GM12878 (cell line): ENCODE measurements around the gene ZYG11B. TPM values are rescaled to one million over a fixed set of nuclear protein-coding genes. Genes with fewer than 3 reads are reported as not detected.

Experiments used
- ATAC-seq: fragments of 200-7000 bp; cut with Tn5 transposase; 3 replicates; pipeline ENCODE4 v1.9.1; 2020; ENCODE audit warnings: mild to moderate bottlenecking, moderate library complexity
- BruUV-seq: library from RNA; stranded (reverse); fragments of 400-500 nt; replicated peaks from 2 replicates; lab custom pipeline; 2021; lab: Mats Ljungman, UMichigan
- CTCF ChIA-PET: fragments of 300-600 bp; sonication (Branson Sonifier 250); formaldehyde crosslinking; extraction: SDS; loops from one replicate; lab custom pipeline; 2021; ENCODE audit warnings: inconsistent platforms; lab: Yijun Ruan, JAX
- POLR2A ChIA-PET: fragments of 350-600 bp; formaldehyde crosslinking; extraction: SDS; loops from one replicate; lab custom pipeline; 2021; ENCODE audit warnings: inconsistent platforms; lab: Charles Lee
- RAD21 ChIA-PET: fragments of 300-600 bp; sonication (Branson Sonifier 250); formaldehyde crosslinking; loops from one replicate; lab custom pipeline; 2023; ENCODE audit warnings: antibody characterized with exemption; ENCODE audit not compliant: unreplicated experiment; lab: Charles Lee
- SMC1A ChIA-PET: fragments of 300-600 bp; sonication (Branson Sonifier 250); formaldehyde crosslinking; loops from one replicate; lab custom pipeline; 2023; ENCODE audit not compliant: unreplicated experiment, uncharacterized antibody; lab: Charles Lee
- DNase-seq: peaks from one replicate; pipeline ENCODE4 v3.0.0-alpha.2; 2011; ENCODE audit warnings: low read depth, low spot score
- FAIRE-seq: peaks from 3 replicates; lab custom pipeline; 2011; peaks lifted over from hg19 to GRCh38; lab: Jason Lieb, UNC
- H2AFZ ChIP-seq: 2 replicates; pipeline ENCODE4 v1.6.0; 2011; ENCODE audit warnings: low read depth, low read length, control low read depth; ENCODE audit not compliant: control insufficient read depth
- H3K27ac ChIP-seq: 2 replicates; pipeline ENCODE4 v1.5.1; 2011; ENCODE audit warnings: control low read depth; ENCODE audit not compliant: control insufficient read depth, insufficient read depth
- H3K27me3 ChIP-seq, 2 experiments: replicated peaks in 1 of 2; 2 replicates each; pipeline versions ENCODE4 v1.6.0 to v1.6.1; 2011; ENCODE audit warnings: low read length in 1 of 2; ENCODE audit not compliant: control insufficient read depth in 2 of 2, insufficient read depth in 2 of 2
- H3K36me3 ChIP-seq, 2 experiments: 2 replicates each; pipeline ENCODE4 v1.5.1; 2011; ENCODE audit warnings: low read length in 1 of 2; ENCODE audit not compliant: control insufficient read depth in 2 of 2, insufficient read depth in 2 of 2
- H3K4me1 ChIP-seq: 2 replicates; pipeline ENCODE4 v1.6.1; 2011; ENCODE audit warnings: mild to moderate bottlenecking, low read length, moderate library complexity, mixed read lengths; ENCODE audit not compliant: control insufficient read depth, insufficient read depth
- H3K4me2 ChIP-seq: 2 replicates; pipeline ENCODE4 v1.6.0; 2011; ENCODE audit warnings: control low read depth; ENCODE audit not compliant: control insufficient read depth, insufficient read depth
- H3K4me3 ChIP-seq: fragments of 200-600 bp; sonication (generic); 2 replicates; pipeline ENCODE4 v1.5.1; 2016
- H3K79me2 ChIP-seq: 2 replicates; pipeline ENCODE4 v1.6.0; 2011; ENCODE audit warnings: low read length; ENCODE audit not compliant: control insufficient read depth, insufficient read depth
- H3K9ac ChIP-seq: 2 replicates; pipeline ENCODE4 v1.8.0; 2011; ENCODE audit warnings: low read length, control low read depth, mixed read lengths; ENCODE audit not compliant: control insufficient read depth, insufficient read depth
- H3K9me3 ChIP-seq: replicated peaks from 3 replicates; pipeline ENCODE4 v1.5.1; 2011; ENCODE audit warnings: mild to moderate bottlenecking, low read length; ENCODE audit not compliant: control insufficient read depth, insufficient read depth
- H4K20me1 ChIP-seq: 2 replicates; pipeline ENCODE4 v1.6.0; 2011; ENCODE audit not compliant: control insufficient read depth, insufficient read depth
- ATF2 ChIP-seq: IDR thresholded peaks from 2 replicates; pipeline ENCODE4 v1.6.1; 2012; ENCODE audit warnings: low read length, inconsistent platforms
- IKZF1 ChIP-seq: fragments of 450-650 bp; conservative IDR thresholded peaks from 2 replicates; pipeline ENCODE4 v1.6.1; 2017; ENCODE audit warnings: antibody characterized with exemption, mild to moderate bottlenecking
- KLF5 ChIP-seq: fragments of 450-650 bp; IDR thresholded peaks from 2 replicates; pipeline ENCODE4 v1.6.1; 2014; ENCODE audit warnings: mild to moderate bottlenecking; ENCODE audit not compliant: partially characterized antibody
- MAX ChIP-seq: IDR thresholded peaks from 2 replicates; pipeline ENCODE4 v1.6.1; 2012; ENCODE audit warnings: low read depth, low read length, improper control_type of control experiment
- MYC ChIP-seq: IDR thresholded peaks from 2 replicates; pipeline ENCODE4 v1.6.1; 2011; ENCODE audit warnings: mild to moderate bottlenecking, low read length, moderate library complexity, inconsistent platforms; ENCODE audit not compliant: insufficient read depth, insufficient replicate concordance, insufficient read length, severe bottlenecking
- NFYB ChIP-seq: IDR thresholded peaks from 2 replicates; pipeline ENCODE4 v1.6.1; 2011; ENCODE audit warnings: low read depth, mild to moderate bottlenecking, low read length, improper control_type of control experiment, moderate library complexity; ENCODE audit not compliant: insufficient read depth
- RAD51 ChIP-seq: fragments of 450-650 bp; IDR thresholded peaks from 2 replicates; pipeline ENCODE4 v1.6.1; 2016; ENCODE audit warnings: moderate library complexity, mild to moderate bottlenecking, inconsistent platforms
- SKIL ChIP-seq: fragments of 450-650 bp; IDR thresholded peaks from 2 replicates; pipeline ENCODE4 v1.6.1; 2017; ENCODE audit warnings: mild to moderate bottlenecking, low read depth, inconsistent platforms; ENCODE audit not compliant: poor library complexity, severe bottlenecking
- WGBS: methylation state at CpG from one replicate; pipeline ENCODE4 v1.1.6; 2016; ENCODE audit warnings: low lambda C conversion rate; ENCODE audit not compliant: insufficient replicate concordance, insufficient coverage; ENCODE audit errors: missing lambda C conversion rate; 5-methylcytosine and 5-hydroxymethylcytosine counted together
- in situ Hi-C: fragments of 300-500 bp; cut with MboI; formaldehyde crosslinking; loops from 9 replicates; pipeline ENCODE4 v1.14.3; 2018; ENCODE audit warnings: mixed read lengths
- intact Hi-C: fragments of 100-400 bp; cut with micrococcal nuclease; formaldehyde crosslinking; loops from one replicate; pipeline ENCODE4 v1.14.2; 2022; ENCODE audit not compliant: unreplicated experiment
- polyA plus RNA-seq, 11 experiments: library from polyadenylated mRNA; depleted of rRNA in 4 of 11; unstranded in 6 of 11; stranded (reverse) in 5 of 11; fragments of >200 nt; fragmentation: Nextera tagmentation in 4 of 11; fragmentation: Illumina TruSeq in 1 of 11; extraction: Ambion mirVana in 4 of 11; extraction: Trizol in 1 of 11; gene quantifications; 1 replicate in 1 of 11; 2 replicates in 10 of 11; pipeline versions ENCODE4 v1.2.1 to v1.2.3, GENCODE V29; 2011 to 2016; ENCODE audit warnings: inconsistent platforms in 2 of 11, missing spikeins in 2 of 11, low read depth in 1 of 11
- total RNA-seq, 4 experiments: library from RNA; depleted of rRNA in 3 of 4; stranded (reverse); fragments of >200 nt in 3 of 4; fragmentation: Illumina TruSeq in 1 of 4; extraction: Trizol in 1 of 4; gene quantifications; 2 replicates each; pipeline versions ENCODE4 v1.2.1 to v1.2.3, GENCODE V29; 2013 to 2021
- TF ChIP-seq, protein P1 (sequence below): fragments of 450-650 bp; IDR thresholded peaks from 2 replicates; pipeline ENCODE4 v1.6.1; 2017; ENCODE audit warnings: mild to moderate bottlenecking
- TF ChIP-seq, protein P2 (sequence below): fragments of 450-650 bp; IDR thresholded peaks from 2 replicates; pipeline ENCODE4 v1.6.1; 2016; ENCODE audit warnings: mild to moderate bottlenecking, moderate library complexity, borderline replicate concordance

ZYG11B gene
- total and polyA plus RNA-seq, 10 of the 15 experiments (the other 5 are each of a cell fraction or from before 2014, with no cell fraction given): 1.8 to 8.5 (median 5.3) TPM

GRCh38 chr1:52686830-52687229 is 39.4 kb upstream of the ZYG11B start (continued):
- no peak for TF ChIP-seq NFYB

DNA sequence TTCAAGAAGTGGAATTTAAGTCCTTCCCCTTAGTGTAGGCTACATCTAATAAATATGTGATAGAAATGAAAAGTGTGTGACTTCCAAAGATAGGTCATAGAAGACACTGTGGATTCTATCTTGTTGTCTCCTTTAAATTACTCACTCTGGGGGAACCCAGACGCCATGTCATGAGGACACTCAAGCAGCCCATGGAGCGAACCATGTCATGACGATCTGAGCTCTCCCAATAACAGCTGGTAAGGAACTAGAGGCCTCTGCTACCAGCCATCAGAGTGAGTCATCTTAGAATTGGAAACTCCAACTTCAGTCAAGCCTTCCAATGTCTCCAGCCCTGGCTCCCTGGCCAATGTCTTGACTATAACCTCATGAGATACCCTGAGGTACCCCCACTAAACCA is 34.4 kb upstream of the ZYG11B start:
- no peak overlapping the region for H3K4me2 ChIP-seq
- H2AFZ ChIP-seq: no peak overlapping the region
- ChIA-PET SMC1A (interaction anchor here (0.6 kb wide), 1 partner anchor 24 kb away, joined by 4 read pairs; no protein-coding TSS in a partner anchor), POLR2A (interaction anchor here (0.6 kb wide), 1 partner anchor 65 kb away, joined by 7 read pairs; no protein-coding TSS in a partner anchor), CTCF (no interaction called here), RAD21 (no interaction called here)
- H3K27me3 ChIP-seq: no peaks in the 10 kb centered on the region
- H3K4me3 ChIP-seq: no peak overlapping the region
- H4K20me1 ChIP-seq: no peaks in the 10 kb centered on the region
- ATAC-seq (no peak), DNase-seq (no peak), FAIRE-seq (no peak)
- peaks cover 17% of the 10 kb centered on the region for H3K79me2 ChIP-seq
- in situ Hi-C loops (no loop called here), intact Hi-C loops (no loop called here)
- no peaks in the 10 kb centered on the region for H3K9me3 ChIP-seq
- WGBS: 100% methylated on average over 3 of the region's 3 CpGs
- H3K36me3 ChIP-seq: peaks cover 6 to 17% of the 10 kb centered on the region in 2 experiments
- no TSS peak for BruUV-seq
- H3K27ac ChIP-seq: no peak overlapping the region
- no peaks in the 10 kb centered on the region for H3K4me1 ChIP-seq
- H3K9ac ChIP-seq: no peak overlapping the region
- TF ChIP-seq, protein P1, sequence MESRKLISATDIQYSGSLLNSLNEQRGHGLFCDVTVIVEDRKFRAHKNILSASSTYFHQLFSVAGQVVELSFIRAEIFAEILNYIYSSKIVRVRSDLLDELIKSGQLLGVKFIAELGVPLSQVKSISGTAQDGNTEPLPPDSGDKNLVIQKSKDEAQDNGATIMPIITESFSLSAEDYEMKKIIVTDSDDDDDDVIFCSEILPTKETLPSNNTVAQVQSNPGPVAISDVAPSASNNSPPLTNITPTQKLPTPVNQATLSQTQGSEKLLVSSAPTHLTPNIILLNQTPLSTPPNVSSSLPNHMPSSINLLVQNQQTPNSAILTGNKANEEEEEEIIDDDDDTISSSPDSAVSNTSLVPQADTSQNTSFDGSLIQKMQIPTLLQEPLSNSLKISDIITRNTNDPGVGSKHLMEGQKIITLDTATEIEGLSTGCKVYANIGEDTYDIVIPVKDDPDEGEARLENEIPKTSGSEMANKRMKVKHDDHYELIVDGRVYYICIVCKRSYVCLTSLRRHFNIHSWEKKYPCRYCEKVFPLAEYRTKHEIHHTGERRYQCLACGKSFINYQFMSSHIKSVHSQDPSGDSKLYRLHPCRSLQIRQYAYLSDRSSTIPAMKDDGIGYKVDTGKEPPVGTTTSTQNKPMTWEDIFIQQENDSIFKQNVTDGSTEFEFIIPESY: no peak
- TF ChIP-seq KLF5: no peak
- TF ChIP-seq ATF2: no peak
- no peak for TF ChIP-seq SKIL
- no peak for TF ChIP-seq IKZF1
- no peak for TF ChIP-seq MAX
- TF ChIP-seq, protein P2, sequence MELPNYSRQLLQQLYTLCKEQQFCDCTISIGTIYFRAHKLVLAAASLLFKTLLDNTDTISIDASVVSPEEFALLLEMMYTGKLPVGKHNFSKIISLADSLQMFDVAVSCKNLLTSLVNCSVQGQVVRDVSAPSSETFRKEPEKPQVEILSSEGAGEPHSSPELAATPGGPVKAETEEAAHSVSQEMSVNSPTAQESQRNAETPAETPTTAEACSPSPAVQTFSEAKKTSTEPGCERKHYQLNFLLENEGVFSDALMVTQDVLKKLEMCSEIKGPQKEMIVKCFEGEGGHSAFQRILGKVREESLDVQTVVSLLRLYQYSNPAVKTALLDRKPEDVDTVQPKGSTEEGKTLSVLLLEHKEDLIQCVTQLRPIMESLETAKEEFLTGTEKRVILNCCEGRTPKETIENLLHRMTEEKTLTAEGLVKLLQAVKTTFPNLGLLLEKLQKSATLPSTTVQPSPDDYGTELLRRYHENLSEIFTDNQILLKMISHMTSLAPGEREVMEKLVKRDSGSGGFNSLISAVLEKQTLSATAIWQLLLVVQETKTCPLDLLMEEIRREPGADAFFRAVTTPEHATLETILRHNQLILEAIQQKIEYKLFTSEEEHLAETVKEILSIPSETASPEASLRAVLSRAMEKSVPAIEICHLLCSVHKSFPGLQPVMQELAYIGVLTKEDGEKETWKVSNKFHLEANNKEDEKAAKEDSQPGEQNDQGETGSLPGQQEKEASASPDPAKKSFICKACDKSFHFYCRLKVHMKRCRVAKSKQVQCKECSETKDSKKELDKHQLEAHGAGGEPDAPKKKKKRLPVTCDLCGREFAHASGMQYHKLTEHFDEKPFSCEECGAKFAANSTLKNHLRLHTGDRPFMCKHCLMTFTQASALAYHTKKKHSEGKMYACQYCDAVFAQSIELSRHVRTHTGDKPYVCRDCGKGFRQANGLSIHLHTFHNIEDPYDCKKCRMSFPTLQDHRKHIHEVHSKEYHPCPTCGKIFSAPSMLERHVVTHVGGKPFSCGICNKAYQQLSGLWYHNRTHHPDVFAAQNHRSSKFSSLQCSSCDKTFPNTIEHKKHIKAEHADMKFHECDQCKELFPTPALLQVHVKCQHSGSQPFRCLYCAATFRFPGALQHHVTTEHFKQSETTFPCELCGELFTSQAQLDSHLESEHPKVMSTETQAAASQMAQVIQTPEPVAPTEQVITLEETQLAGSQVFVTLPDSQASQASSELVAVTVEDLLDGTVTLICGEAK: no peak
- TF ChIP-seq MYC: no peak
- no peak for TF ChIP-seq RAD51
